ENCODE data around the gene ARL4A.
"Not testable (repeated sequence)": the region's sequence is repeated elsewhere in the genome, so short reads cannot be mapped to it uniquely, and the experiment has no call there.

Gene ARL4A

GRCh38 chr7:12686891-12687717 lies at the start of gene ARL4A:
Gene ARL4A (plus strand): TSS chr7:12687633. CDS start chr7:12688255, 622 bp downstream.
- peak; percentile 100 for DNase-seq

GRCh38 chr7:12637819-12638592 lies 49.4 kb upstream of the ARL4A start:
- DNase-seq, result peak; percentile 65

- peak; percentile 76 for DNase-seq
Observed at GRCh38 chr7:12638851-12639456, 48.5 kb upstream of the ARL4A start.

GRCh38 chr7:12640299-12641096 lies 46.9 kb upstream of the ARL4A start:
- DNase-seq, result no peak

- no peak for DNase-seq
Observed at GRCh38 chr7:12641196-12641595, 46.2 kb upstream of the ARL4A start.

GRCh38 chr7:12642508-12642907 lies 44.9 kb upstream of the ARL4A start:
- no peak for DNase-seq

GRCh38 chr7:12643001-12643643 lies 44.3 kb upstream of the ARL4A start:
- DNase-seq, result peak; percentile 63

- no peak for DNase-seq
Observed at GRCh38 chr7:12643644-12644043, 43.8 kb upstream of the ARL4A start.

GRCh38 chr7:12645212-12645611 lies 42.2 kb upstream of the ARL4A start:
- DNase-seq, result not testable (repeated sequence)

GRCh38 chr7:12646139-12646538 lies 41.3 kb upstream of the ARL4A start:
- no peak for DNase-seq

GRCh38 chr7:12647364-12648219 lies 39.8 kb upstream of the ARL4A start:
- DNase-seq, result no peak

GRCh38 chr7:12648704-12649261 lies 38.6 kb upstream of the ARL4A start:
- DNase-seq, result no peak

GRCh38 chr7:12649348-12649747 lies 38.1 kb upstream of the ARL4A start:
- no peak for DNase-seq

- no peak for DNase-seq
Observed at GRCh38 chr7:12650080-12650479, 37.4 kb upstream of the ARL4A start.

GRCh38 chr7:12653110-12653509 lies 34.3 kb upstream of the ARL4A start:
- DNase-seq, result no peak

- no peak for DNase-seq
Observed at GRCh38 chr7:12653518-12653917, 33.9 kb upstream of the ARL4A start.

- DNase-seq, result no peak
Observed at GRCh38 chr7:12655161-12655560, 32.3 kb upstream of the ARL4A start.

- not testable (repeated sequence) for DNase-seq
Observed at GRCh38 chr7:12660423-12660822, 27.0 kb upstream of the ARL4A start.

- DNase-seq, result not testable (repeated sequence)
Observed at GRCh38 chr7:12660986-12661385, 26.4 kb upstream of the ARL4A start.

- no peak for DNase-seq
Observed at GRCh38 chr7:12661581-12661980, 25.9 kb upstream of the ARL4A start.
